Epithelial cell of prostate (primary cell): Measurements from ENCODE around the gene CROCC2.

Experiments used
- DNase-seq: peaks from one replicate; pipeline ENCODE4 v3.0.0-alpha.2; 2011; ENCODE audit warnings: low read depth, low spot score
- H3K27ac ChIP-seq: fragments of 450-650 bp; 2 replicates; pipeline ENCODE4 v1.5.1; 2017; ENCODE audit warnings: mild to moderate bottlenecking

The CROCC2 gene

GRCh38 chr2:240890691-240891090, 15.4 kb upstream of the CROCC2 start:
- DNase-seq: no peak
- no peak overlapping the region for H3K27ac ChIP-seq

- DNase-seq: no peak
- H3K27ac ChIP-seq: no peak overlapping the region
Measured at GRCh38 chr2:240891492-240892340, 14.4 kb upstream of the CROCC2 start.

- H3K27ac ChIP-seq: no peak overlapping the region
- no peak for DNase-seq
Measured at GRCh38 chr2:240892356-240892755, 13.8 kb upstream of the CROCC2 start.

GRCh38 chr2:240892925-240893324, 13.2 kb upstream of the CROCC2 start:
- DNase-seq: no peak
- H3K27ac ChIP-seq: no peak overlapping the region

- no peak for DNase-seq
Measured at GRCh38 chr2:240893363-240893844, 12.7 kb upstream of the CROCC2 start.

GRCh38 chr2:240894006-240894405, 12.1 kb upstream of the CROCC2 start:
- peak overlapping the region; percentile 41 for H3K27ac ChIP-seq
- DNase-seq: no peak

More at GRCh38 chr2:240893363-240893844, 12.7 kb upstream of the CROCC2 start:
- peak overlapping the region; percentile 41 for H3K27ac ChIP-seq

- H3K27ac ChIP-seq: peak overlapping the region; percentile 47
- DNase-seq: no peak
Measured at GRCh38 chr2:240894836-240895558, 11.1 kb upstream of the CROCC2 start.

GRCh38 chr2:240895656-240896388, 10.3 kb upstream of the CROCC2 start, which contains the start of gene MAB21L4:
MAB21L4 (minus strand) TSS chr2:240896156; CDS start chr2:240895997, 159 bp downstream.
- no peak for DNase-seq
- peak within 1 kb of the TSS; percentile 47 for H3K27ac ChIP-seq

- no peak for DNase-seq
- H3K27ac ChIP-seq: peak overlapping the region; percentile 47
Measured at GRCh38 chr2:240896394-240896793, 9.7 kb upstream of the CROCC2 start.

GRCh38 chr2:240896871-240897692, 9.1 kb upstream of the CROCC2 start:
- no peak for DNase-seq
- H3K27ac ChIP-seq: no peak overlapping the region

- peak; percentile 37 for DNase-seq
Measured at GRCh38 chr2:240898108-240898730, 7.9 kb upstream of the CROCC2 start.

GRCh38 chr2:240898731-240899467, 7.2 kb upstream of the CROCC2 start:
- peak overlapping the region; percentile 50 for H3K27ac ChIP-seq
- DNase-seq: no peak

More at GRCh38 chr2:240898108-240898730, 7.9 kb upstream of the CROCC2 start:
- H3K27ac ChIP-seq: peak overlapping the region; percentile 50

GRCh38 chr2:240899468-240899865, 6.7 kb upstream of the CROCC2 start:
- no peak for DNase-seq
- no peak overlapping the region for H3K27ac ChIP-seq

GRCh38 chr2:240900141-240900860, 5.8 kb upstream of the CROCC2 start:
- no peak for DNase-seq
- no peak overlapping the region for H3K27ac ChIP-seq

- H3K27ac ChIP-seq: no peak overlapping the region
Measured at GRCh38 chr2:240901986-240902614, 4.0 kb upstream of the CROCC2 start.

GRCh38 chr2:240902615-240903041, 3.5 kb upstream of the CROCC2 start:
- H3K27ac ChIP-seq: no peak overlapping the region
- no peak for DNase-seq

More at GRCh38 chr2:240901986-240902614, 4.0 kb upstream of the CROCC2 start:
- DNase-seq: no peak
